GM12878 (cell line): ENCODE measurements around the gene AFAP1. TPM values are rescaled to one million over a fixed set of nuclear protein-coding genes. Genes with fewer than 3 reads are reported as not detected.

Source experiments
- CHD1 ChIP-seq: IDR thresholded peaks from 2 replicates; pipeline ENCODE4 v1.6.1; 2012; ENCODE audit warnings: low read depth, low read length, improper control_type of control experiment
- HCFC1 ChIP-seq: fragments of 150-350 bp; IDR thresholded peaks from 2 replicates; pipeline ENCODE4 v1.6.1; 2014; ENCODE audit warnings: low read length
- polyA plus RNA-seq, 11 experiments: library from polyadenylated mRNA; depleted of rRNA in 4 of 11; unstranded in 6 of 11; stranded (reverse) in 5 of 11; fragments of >200 nt; fragmentation: Nextera tagmentation in 4 of 11; fragmentation: Illumina TruSeq in 1 of 11; extraction: Ambion mirVana in 4 of 11; extraction: Trizol in 1 of 11; gene quantifications; 1 replicate in 1 of 11; 2 replicates in 10 of 11; pipeline versions ENCODE4 v1.2.1 to v1.2.3, GENCODE V29; 2011 to 2016; ENCODE audit warnings: inconsistent platforms in 2 of 11, missing spikeins in 2 of 11, low read depth in 1 of 11
- total RNA-seq, 4 experiments: library from RNA; depleted of rRNA in 3 of 4; stranded (reverse); fragments of >200 nt in 3 of 4; fragmentation: Illumina TruSeq in 1 of 4; extraction: Trizol in 1 of 4; gene quantifications; 2 replicates each; pipeline versions ENCODE4 v1.2.1 to v1.2.3, GENCODE V29; 2013 to 2021
- TF ChIP-seq, protein P1 (sequence below): fragments of 450-650 bp; formaldehyde crosslinking; IDR thresholded peaks from 2 replicates; pipeline ENCODE4 v1.5.0; 2022; ENCODE audit warnings: mild to moderate bottlenecking, missing genetic modification characterization
- TF ChIP-seq, protein P2 (sequence below): fragments of 450-650 bp; IDR thresholded peaks from 2 replicates; pipeline ENCODE4 v1.6.1; 2017; ENCODE audit warnings: low read depth, mild to moderate bottlenecking, moderate library complexity

AFAP1 gene
- total and polyA plus RNA-seq, 10 of the 15 experiments (the other 5 are each of a cell fraction or from before 2014, with no cell fraction given): 0.02 to 0.23 (median 0.09) TPM; not detected in 1

DNA sequence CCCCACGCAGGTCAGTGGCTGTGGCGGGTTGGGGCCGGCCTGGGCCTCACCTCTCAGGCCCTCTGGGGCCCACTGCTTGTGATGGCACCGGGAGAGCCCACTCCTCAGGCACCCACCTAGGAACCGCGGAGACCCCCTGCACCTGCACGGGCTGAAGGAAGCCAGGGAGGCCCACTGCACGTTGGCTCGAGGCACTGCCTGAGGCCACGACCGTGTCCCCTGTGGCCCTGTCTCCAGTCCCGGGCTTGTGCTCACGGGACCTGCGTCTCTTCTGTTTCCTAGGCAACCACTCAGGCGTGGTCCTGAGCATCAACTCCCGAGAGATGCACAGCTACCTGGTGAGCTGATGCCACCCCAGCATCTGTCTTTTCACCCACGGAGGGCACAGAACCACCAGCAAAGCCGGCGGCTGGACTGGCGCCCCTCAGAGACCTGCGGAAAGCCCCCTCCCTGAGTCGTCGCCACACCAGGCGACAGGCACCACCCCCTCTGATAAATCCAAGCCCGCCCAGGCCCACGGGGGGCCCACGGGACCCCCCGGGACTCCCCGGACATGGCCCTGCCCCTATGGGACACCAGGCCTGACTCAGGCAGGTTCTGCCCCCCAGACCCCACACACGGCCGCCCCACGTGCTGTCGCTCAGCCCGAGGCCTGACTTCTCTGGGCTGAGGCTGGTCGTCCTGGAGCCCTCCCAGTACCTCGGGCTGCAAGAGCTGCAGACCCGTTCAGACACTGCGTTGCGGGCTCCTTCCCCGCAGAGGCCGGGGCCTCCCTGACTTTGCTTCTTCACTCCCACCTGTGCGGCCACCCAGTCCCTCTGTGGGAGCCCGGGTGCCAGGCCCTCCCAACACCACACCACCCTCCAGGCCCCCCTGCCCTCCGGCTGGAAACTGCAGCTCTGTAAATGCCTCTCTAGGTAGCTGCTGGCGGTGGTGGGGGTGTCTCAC lies 199.5 kb downstream of the AFAP1 start (continued):
- TF ChIP-seq, protein P1, sequence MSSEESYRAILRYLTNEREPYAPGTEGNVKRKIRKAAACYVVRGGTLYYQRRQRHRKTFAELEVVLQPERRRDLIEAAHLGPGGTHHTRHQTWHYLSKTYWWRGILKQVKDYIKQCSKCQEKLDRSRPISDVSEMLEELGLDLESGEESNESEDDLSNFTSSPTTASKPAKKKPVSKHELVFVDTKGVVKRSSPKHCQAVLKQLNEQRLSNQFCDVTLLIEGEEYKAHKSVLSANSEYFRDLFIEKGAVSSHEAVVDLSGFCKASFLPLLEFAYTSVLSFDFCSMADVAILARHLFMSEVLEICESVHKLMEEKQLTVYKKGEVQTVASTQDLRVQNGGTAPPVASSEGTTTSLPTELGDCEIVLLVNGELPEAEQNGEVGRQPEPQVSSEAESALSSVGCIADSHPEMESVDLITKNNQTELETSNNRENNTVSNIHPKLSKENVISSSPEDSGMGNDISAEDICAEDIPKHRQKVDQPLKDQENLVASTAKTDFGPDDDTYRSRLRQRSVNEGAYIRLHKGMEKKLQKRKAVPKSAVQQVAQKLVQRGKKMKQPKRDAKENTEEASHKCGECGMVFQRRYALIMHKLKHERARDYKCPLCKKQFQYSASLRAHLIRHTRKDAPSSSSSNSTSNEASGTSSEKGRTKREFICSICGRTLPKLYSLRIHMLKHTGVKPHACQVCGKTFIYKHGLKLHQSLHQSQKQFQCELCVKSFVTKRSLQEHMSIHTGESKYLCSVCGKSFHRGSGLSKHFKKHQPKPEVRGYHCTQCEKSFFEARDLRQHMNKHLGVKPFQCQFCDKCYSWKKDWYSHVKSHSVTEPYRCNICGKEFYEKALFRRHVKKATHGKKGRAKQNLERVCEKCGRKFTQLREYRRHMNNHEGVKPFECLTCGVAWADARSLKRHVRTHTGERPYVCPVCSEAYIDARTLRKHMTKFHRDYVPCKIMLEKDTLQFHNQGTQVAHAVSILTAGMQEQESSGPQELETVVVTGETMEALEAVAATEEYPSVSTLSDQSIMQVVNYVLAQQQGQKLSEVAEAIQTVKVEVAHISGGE (CRISPR knock-in tag): no peak
- TF ChIP-seq, protein P2, sequence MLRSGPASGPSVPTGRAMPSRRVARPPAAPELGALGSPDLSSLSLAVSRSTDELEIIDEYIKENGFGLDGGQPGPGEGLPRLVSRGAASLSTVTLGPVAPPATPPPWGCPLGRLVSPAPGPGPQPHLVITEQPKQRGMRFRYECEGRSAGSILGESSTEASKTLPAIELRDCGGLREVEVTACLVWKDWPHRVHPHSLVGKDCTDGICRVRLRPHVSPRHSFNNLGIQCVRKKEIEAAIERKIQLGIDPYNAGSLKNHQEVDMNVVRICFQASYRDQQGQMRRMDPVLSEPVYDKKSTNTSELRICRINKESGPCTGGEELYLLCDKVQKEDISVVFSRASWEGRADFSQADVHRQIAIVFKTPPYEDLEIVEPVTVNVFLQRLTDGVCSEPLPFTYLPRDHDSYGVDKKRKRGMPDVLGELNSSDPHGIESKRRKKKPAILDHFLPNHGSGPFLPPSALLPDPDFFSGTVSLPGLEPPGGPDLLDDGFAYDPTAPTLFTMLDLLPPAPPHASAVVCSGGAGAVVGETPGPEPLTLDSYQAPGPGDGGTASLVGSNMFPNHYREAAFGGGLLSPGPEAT: no peak
- TF ChIP-seq CHD1 (no peak), HCFC1 (no peak)
